H1 (cell line): Measurements from ENCODE around the gene SGMS1. TPM values are rescaled to one million over a fixed set of nuclear protein-coding genes. Genes with fewer than 3 reads are reported as not detected.
A peak's percentile ranks its signal among the peaks of the same experiment; 100 is the strongest.

Experiments
- CTCF ChIA-PET: fragments of 300-600 bp; sonication (Branson Sonifier 250); formaldehyde crosslinking; loops from one replicate; lab custom pipeline; 2021; ENCODE audit not compliant: partially characterized antibody; lab: Charles Lee
- POLR2A ChIA-PET: fragments of 300-600 bp; sonication (Branson Sonifier 250); formaldehyde crosslinking; loops from one replicate; lab custom pipeline; 2021; ENCODE audit warnings: inconsistent platforms; ENCODE audit not compliant: partially characterized antibody; lab: Charles Lee
- DNase-seq, 2 experiments: peaks; one replicate each; pipeline versions ENCODE4 v3.0.0 to v3.0.0-alpha.2; 2010 to 2022; ENCODE audit warnings: low spot score in 2 of 2, low read depth in 1 of 2, mixed read lengths in 1 of 2
- FAIRE-seq: peaks from 2 replicates; lab custom pipeline; 2011; peaks lifted over from hg19 to GRCh38; lab: Jason Lieb, UNC
- H2AFZ ChIP-seq: 2 replicates; pipeline ENCODE4 v1.8.1; 2012; ENCODE audit warnings: low read length, inconsistent platforms
- H2AK5ac ChIP-seq: 2 replicates; pipeline ENCODE4 v1.6.1; 2013; ENCODE audit warnings: low read depth, low read length
- H2BK120ac ChIP-seq: replicated peaks from 2 replicates; pipeline ENCODE3; 2013; ENCODE audit warnings: low read depth, low read length, inconsistent platforms
- H2BK12ac ChIP-seq: 2 replicates; pipeline ENCODE4 v1.6.1; 2013; ENCODE audit warnings: low read depth, low read length
- H2BK15ac ChIP-seq: 2 replicates; pipeline ENCODE4 v1.6.1; 2013; ENCODE audit warnings: low read length
- H2BK20ac ChIP-seq: 2 replicates; pipeline ENCODE4 v1.6.1; 2013; ENCODE audit warnings: low read length
- H2BK5ac ChIP-seq: 2 replicates; pipeline ENCODE4 v1.6.1; 2013; ENCODE audit warnings: low read depth, low read length
- H3K14ac ChIP-seq: 2 replicates; pipeline ENCODE4 v1.6.1; 2013; ENCODE audit warnings: inconsistent platforms; ENCODE audit not compliant: insufficient read length
- H3K18ac ChIP-seq: 2 replicates; pipeline ENCODE4 v1.6.1; 2013; ENCODE audit warnings: low read length; ENCODE audit errors: extremely low read depth
- H3K23ac ChIP-seq: 2 replicates; pipeline ENCODE4 v1.6.1; 2013; ENCODE audit warnings: inconsistent platforms; ENCODE audit not compliant: insufficient read length
- H3K23me2 ChIP-seq: 2 replicates; pipeline ENCODE4 v1.6.1; 2013; ENCODE audit warnings: low read depth, low read length
- H3K27ac ChIP-seq: 2 replicates; pipeline ENCODE4 v1.6.1; 2011; ENCODE audit warnings: low read depth, low read length, inconsistent platforms
- H3K27me3 ChIP-seq, 4 experiments: replicated peaks in 1 of 4; 1 replicate in 1 of 4; 2 replicates in 3 of 4; pipeline versions ENCODE4 v1.6.1 to v1.8.1; 2011 to 2013; ENCODE audit warnings: low read length in 3 of 4, mild to moderate bottlenecking in 3 of 4, inconsistent platforms in 2 of 4, mixed read lengths in 2 of 4, moderate library complexity in 1 of 4; ENCODE audit not compliant: control insufficient read depth in 3 of 4, insufficient read depth in 3 of 4; ENCODE audit errors: extremely low read depth in 1 of 4
- H3K36me3 ChIP-seq, 4 experiments: 2 replicates each; pipeline versions ENCODE4 v1.6.1 to v1.8.1; 2011 to 2013; ENCODE audit warnings: mild to moderate bottlenecking in 4 of 4, low read length in 3 of 4, moderate library complexity in 2 of 4, control low read depth in 1 of 4, inconsistent platforms in 1 of 4; ENCODE audit not compliant: insufficient read depth in 4 of 4, control insufficient read depth in 2 of 4
- H3K4ac ChIP-seq: replicated peaks from 2 replicates; pipeline ENCODE3; 2013; ENCODE audit warnings: low read length, low read depth, mixed read lengths, inconsistent platforms; ENCODE audit not compliant: insufficient read length
- H3K4me1 ChIP-seq, 4 experiments: replicated peaks in 1 of 4; 1 replicate in 1 of 4; 2 replicates in 3 of 4; pipeline versions ENCODE4 v1.6.1 to v1.8.1; 2011 to 2013; ENCODE audit warnings: low read length in 3 of 4, inconsistent platforms in 2 of 4, mixed read lengths in 1 of 4; ENCODE audit not compliant: insufficient read depth in 4 of 4, control insufficient read depth in 3 of 4
- H3K4me2 ChIP-seq, 2 experiments: 2 replicates each; pipeline versions ENCODE4 v1.6.1 to v1.8.1; 2011 to 2013; ENCODE audit warnings: low read depth in 2 of 2, low read length in 2 of 2, control low read depth in 1 of 2, inconsistent platforms in 1 of 2, mild to moderate bottlenecking in 1 of 2; ENCODE audit not compliant: insufficient read depth in 1 of 2
- H3K4me3 ChIP-seq, 4 experiments: fragments of 200-600, 300-600 bp in 1 of 4; sonication (generic), shearing (Covaris generic), sonication (Bioruptor Twin) in 1 of 4; 2 replicates each; pipeline versions ENCODE4 v1.5.1 to v1.8.1; 2011 to 2016; ENCODE audit warnings: low read length in 4 of 4, low read depth in 3 of 4, control low read depth in 2 of 4, inconsistent platforms in 2 of 4, mild to moderate bottlenecking in 2 of 4, mixed read lengths in 1 of 4, moderate library complexity in 1 of 4; ENCODE audit not compliant: insufficient read depth in 2 of 4; ENCODE audit errors: extremely low read depth in 1 of 4
- H3K56ac ChIP-seq: replicated peaks from 2 replicates; pipeline ENCODE3; 2013; ENCODE audit warnings: low read depth, mild to moderate bottlenecking, mixed read lengths, low read length, inconsistent platforms; ENCODE audit not compliant: insufficient read length
- H3K79me1 ChIP-seq: 2 replicates; pipeline ENCODE4 v1.6.1; 2013; ENCODE audit warnings: low read depth, low read length, control low read depth
- H3K79me2 ChIP-seq, 2 experiments: 2 replicates each; pipeline versions ENCODE4 v1.6.1 to v1.8.1; 2012 to 2013; ENCODE audit warnings: low read length in 2 of 2, mild to moderate bottlenecking in 2 of 2, inconsistent platforms in 1 of 2; ENCODE audit not compliant: insufficient read depth in 2 of 2, control insufficient read depth in 1 of 2
- H3K9ac ChIP-seq, 4 experiments: replicated peaks in 1 of 4; 1 replicate in 1 of 4; 2 replicates in 3 of 4; pipeline versions ENCODE4 v1.6.1 to v1.8.1; 2011 to 2013; ENCODE audit warnings: low read depth in 3 of 4, low read length in 3 of 4, control low read depth in 2 of 4, mild to moderate bottlenecking in 2 of 4, moderate library complexity in 2 of 4, inconsistent platforms in 1 of 4; ENCODE audit errors: extremely low read depth in 1 of 4
- H3K9me3 ChIP-seq, 2 experiments: 2 replicates each; pipeline versions ENCODE4 v1.6.1 to v1.8.1; 2012 to 2013; ENCODE audit warnings: mild to moderate bottlenecking in 2 of 2, moderate library complexity in 2 of 2, control low read depth in 1 of 2, inconsistent platforms in 1 of 2, low read depth in 1 of 2, low read length in 1 of 2, mixed read lengths in 1 of 2; ENCODE audit not compliant: insufficient read depth in 2 of 2
- H4K20me1 ChIP-seq, 2 experiments: replicated peaks in 1 of 2; 2 replicates each; pipeline versions ENCODE3 to v1.8.1; 2011 to 2013; ENCODE audit warnings: inconsistent platforms in 2 of 2, low read length in 2 of 2, mild to moderate bottlenecking in 1 of 2; ENCODE audit not compliant: insufficient read depth in 2 of 2, control insufficient read depth in 1 of 2
- H4K5ac ChIP-seq: 2 replicates; pipeline ENCODE4 v1.6.1; 2013; ENCODE audit warnings: low read length, low read depth, mixed read lengths, inconsistent platforms; ENCODE audit not compliant: insufficient read length
- H4K8ac ChIP-seq: 2 replicates; pipeline ENCODE4 v1.8.0; 2013; ENCODE audit warnings: mild to moderate bottlenecking, moderate library complexity, low read length, inconsistent platforms; ENCODE audit not compliant: insufficient read depth; ENCODE audit errors: extremely low read depth
- H4K91ac ChIP-seq: replicated peaks from 2 replicates; pipeline ENCODE3; 2013; ENCODE audit warnings: low read length, mixed read lengths, inconsistent platforms; ENCODE audit not compliant: insufficient read length
- HDAC2 ChIP-seq, 2 experiments: fragments of 300-600 bp in 1 of 2; sonication (generic) in 1 of 2; IDR thresholded peaks; 2 replicates each; pipeline ENCODE4 v1.6.1; 2011 to 2012; ENCODE audit warnings: low read depth in 2 of 2, low read length in 2 of 2, mild to moderate bottlenecking in 2 of 2, moderate library complexity in 2 of 2, borderline replicate concordance in 1 of 2, inconsistent platforms in 1 of 2
- KDM1A ChIP-seq: fragments of 200-600, 300-600 bp; sonication (generic); IDR thresholded peaks from 2 replicates; pipeline ENCODE4 v1.7.1; 2016; ENCODE audit warnings: mild to moderate bottlenecking, low read length, borderline replicate concordance
- MAFK ChIP-seq: IDR thresholded peaks from 2 replicates; pipeline ENCODE4 v1.6.1; 2012; ENCODE audit warnings: low read depth, mild to moderate bottlenecking, improper control_type of control experiment, low read length
- SRF ChIP-seq: IDR thresholded peaks from 2 replicates; pipeline ENCODE4 v1.6.1; 2011; ENCODE audit warnings: mild to moderate bottlenecking, low read depth, low read length, moderate library complexity
- WGBS, 2 experiments: shearing (Covaris generic) in 1 of 2; methylation state at CpG; one replicate each; pipeline versions ENCODE4 v1.1.6 to v1.1.7; 2013 to 2015; ENCODE audit warnings: low lambda C conversion rate in 2 of 2, mixed read lengths in 2 of 2, inconsistent platforms in 1 of 2, low coverage in 1 of 2, missing lambda C conversion rate in 1 of 2; ENCODE audit not compliant: insufficient replicate concordance in 2 of 2, insufficient coverage in 1 of 2, insufficient read length in 1 of 2; ENCODE audit errors: extremely low coverage in 1 of 2, missing lambda C conversion rate in 1 of 2; 5-methylcytosine and 5-hydroxymethylcytosine counted together
- polyA plus RNA-seq, 7 experiments: library from polyadenylated mRNA; depleted of rRNA in 3 of 7; stranded (reverse) in 5 of 7; unstranded in 2 of 7; fragments of >200 nt in 5 of 7; fragments of 200-250 nt in 2 of 7; gene quantifications; 1 replicate in 5 of 7; 2 replicates in 1 of 7; 4 replicates in 1 of 7; pipeline versions ENCODE4 v1.2.1 to v1.2.3, GENCODE V29; 2011 to 2013; ENCODE audit warnings: missing spikeins in 2 of 7, mixed read lengths in 2 of 7
- total RNA-seq: library from RNA; stranded (reverse); fragmentation: NEBNext Ultra II Directional; extraction: Animal tissue kit (Norgen Biotek cat#: 25700); gene quantifications from 2 replicates; pipeline ENCODE4 v1.2.1, GENCODE V29; 2021

Gene SGMS1
- total and polyA plus RNA-seq, 2 of the 8 experiments (the other 6 are each of a cell fraction or from before 2014, with no cell fraction given), result 6.0 to 15.6 TPM

DNA sequence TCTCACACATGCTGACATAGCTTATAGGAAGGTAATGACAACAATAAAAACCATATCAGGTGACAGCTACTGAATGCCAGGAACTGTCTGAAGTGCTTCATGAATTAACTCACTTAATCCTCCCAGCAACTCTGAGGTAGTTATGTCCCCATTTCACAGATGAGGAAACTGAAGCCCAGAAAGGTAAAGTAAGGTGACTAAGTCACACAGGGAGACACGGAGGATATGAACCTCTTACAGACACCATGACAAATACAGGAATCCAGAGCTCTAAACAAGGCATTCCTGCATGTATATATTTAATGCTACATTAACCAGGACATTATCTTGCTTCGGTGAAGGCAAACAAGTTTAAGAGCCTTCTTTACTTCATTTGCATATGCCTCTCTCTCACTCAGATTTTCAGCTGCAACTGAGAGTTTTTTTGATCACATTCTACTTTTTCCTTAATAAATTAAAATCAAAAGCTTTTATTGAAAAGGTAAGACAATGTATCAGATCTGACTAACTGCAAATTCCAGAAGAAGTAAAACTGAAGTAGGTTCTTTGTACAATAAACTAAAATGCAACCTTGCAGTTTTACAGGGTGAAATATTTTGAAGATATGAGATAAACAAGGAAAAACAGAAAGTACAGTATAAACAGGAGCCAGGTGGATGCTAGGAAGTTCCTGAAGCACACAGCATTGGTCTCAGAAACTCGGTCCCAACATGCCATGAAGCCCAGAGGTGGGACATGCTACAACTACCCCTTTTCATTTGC is 79.5 kb downstream of the SGMS1 start:
- no peak overlapping the region for H2BK20ac ChIP-seq
- no peak overlapping the region for H2BK12ac ChIP-seq
- no peaks in the 10 kb centered on the region for H3K36me3 ChIP-seq
- no peak overlapping the region for H3K27ac ChIP-seq
- H3K4me2 ChIP-seq, result no peak overlapping the region
- H3K4me1 ChIP-seq, result peaks cover 0 to 10% (median 1%) of the 10 kb centered on the region in 4 experiments; a peak in 3 of 7 replicates
- H4K8ac ChIP-seq, result no peak overlapping the region
- POLR2A ChIA-PET, result interaction anchor here (1.0 kb wide), 1 partner anchor 10 kb away, joined by 4 read pairs; no protein-coding TSS in a partner anchor
- 88% methylated on average over 3 of the region's 3 CpGs; no CpG with 5 or more reads in 1 of the 2 experiments for WGBS, 2 experiments
- FAIRE-seq, result no peak
- no peaks in the 10 kb centered on the region for H3K79me1 ChIP-seq
- H3K27me3 ChIP-seq, result no peaks in the 10 kb centered on the region
- H3K23ac ChIP-seq, result no peak overlapping the region
- H3K4me3 ChIP-seq, result no peak overlapping the region
- no peak overlapping the region for H2AFZ ChIP-seq
- H3K23me2 ChIP-seq, result no peaks in the 10 kb centered on the region
- peaks cover 0 to 45% of the 10 kb centered on the region in 2 experiments; a peak in 2 of 4 replicates for H3K79me2 ChIP-seq
- no peak overlapping the region for H3K4ac ChIP-seq
- TF ChIP-seq KDM1A (peak; percentile 84; the same call in 1 of the 2 replicates), HDAC2 (IDR thresholded peaks at IDR 0.05; ENCODE audit: borderline replicate concordance in 1 of 2, low read depth in 2 of 2, low read length in 2 of 2) (peak in 1 of 2 experiments; percentile 87; a peak in 1 of 4 replicates), SRF (no peak), MAFK (peak; percentile 62; the same call in 1 of the 2 replicates)
- H4K20me1 ChIP-seq, result no peaks in the 10 kb centered on the region
- no peak overlapping the region for H2BK120ac ChIP-seq
- no peak overlapping the region for H2AK5ac ChIP-seq
- no peak overlapping the region for H4K91ac ChIP-seq
- CTCF ChIA-PET, result interaction anchor here (0.9 to 2.4 kb wide), 5 partner anchors 9 to 267 kb away, joined by 3 to 8 read pairs (median 4); no protein-coding TSS in a partner anchor
- no peaks in the 10 kb centered on the region for H3K9me3 ChIP-seq
- no peak overlapping the region for H3K14ac ChIP-seq
- H2BK15ac ChIP-seq, result no peak overlapping the region
- H3K56ac ChIP-seq, result no peak overlapping the region
- H4K5ac ChIP-seq, result no peak overlapping the region
- no peak overlapping the region for H3K18ac ChIP-seq
- H2BK5ac ChIP-seq, result no peak overlapping the region
- H3K9ac ChIP-seq, result peak overlapping the region in 1 of 4 experiments; percentile 8; a peak in 1 of 7 replicates
- no peak for DNase-seq
